ENCODE measurements around the gene SPAG5. TPM values are rescaled to one million over a fixed set of nuclear protein-coding genes. Genes with fewer than 3 reads are reported as not detected.
A peak's percentile ranks its signal among the peaks of the same experiment; 100 is the strongest.

SPAG5 gene
- total and polyA plus RNA-seq, 9 of the 15 experiments (the other 6 are each of a cell fraction or from before 2014, with no cell fraction given) = 94.4 to 286 (median 151) TPM

GRCh38 chr17:28572259-28573039 is 26.4 kb downstream of the SPAG5 start:
- Histone ChIP-seq H4K20me1 (replicated peaks; ENCODE audit: control insufficient read depth, insufficient read depth, low read length) (0 out of 2 replicates have a peak, but pooled peaks cover 10% of the 10 kb centered on the region), H3K9me1 (ENCODE audit: control insufficient read depth, insufficient read depth, low read length) (peaks cover 18% of the 10 kb centered on the region), H3K36me3 (ENCODE audit: control insufficient read depth, insufficient read depth, low read length) (peaks cover 52% of the 10 kb centered on the region), H3K9me3 (replicated peaks; ENCODE audit: control insufficient read depth, insufficient read depth, low read depth, low read length) (no peaks in the 10 kb centered on the region), H3K79me2 (ENCODE audit: control insufficient read depth, insufficient read depth, low read length) (peaks cover 66% of the 10 kb centered on the region), H3K4me1 (replicated peaks in 1 of 2; ENCODE audit: control insufficient read depth in 2 of 2, insufficient read depth in 2 of 2, low read length in 2 of 2) (peaks cover 31 to 38% of the 10 kb centered on the region in 2 experiments), H2AFZ (ENCODE audit: low read depth, low read length) (0 out of 2 replicates have a peak overlapping the region, but pooled peaks have one; percentile 95), H3K27ac (ENCODE audit: extremely low read depth, low read depth, low read length) (peak overlapping the region; percentile 83; the same call in 2 of the 3 replicates), H3K9ac (ENCODE audit: insufficient read depth in 1 of 2, low read depth in 2 of 2, low read length in 2 of 2) (peak overlapping the region; percentile 73 to 77; a peak in 3 of 4 replicates), H3K4me2 (ENCODE audit: insufficient read depth, low read length) (peak overlapping the region; percentile 85), H3K27me3 (ENCODE audit: control insufficient read depth in 2 of 2, insufficient read depth in 2 of 2, low read length in 2 of 2) (no peaks in the 10 kb centered on the region), H3K4me3 (peak overlapping the region; percentile 82)
- POLR2A ChIA-PET = interaction anchor here (0.8 to 4.8 kb wide), 9 partner anchors 11 to 373 kb away, joined by 3 to 26 read pairs (median 4); partner anchors contain the start of gene UNC119
- CTCF ChIA-PET (ENCODE audit: low intra/inter-chr PET ratio) = no interaction called here
- FAIRE-seq (no peak), DNase-seq (ENCODE audit: extremely low read depth in 1 of 4, low spot score in 3 of 4) (peak in 1 of 4 experiments; percentile 43), ATAC-seq (no peak)
- peak; percentile 12; the same call in 1 of the 2 replicates for TF ChIP-seq POLR2AphosphoS5 (IDR thresholded peaks at IDR 0.05; ENCODE audit: control insufficient read depth, insufficient read depth, low read depth, low read length)
- TF ChIP-seq MYNN (IDR thresholded peaks at IDR 0.05) = peak; percentile 28; the same call in 1 of the 2 replicates
- no peak for TF ChIP-seq MYNN (CRISPR knock-in tag; IDR thresholded peaks at IDR 0.05)
- TF ChIP-seq ELK3 (CRISPR knock-in tag; IDR thresholded peaks at IDR 0.05) = no peak
- TF ChIP-seq ZZZ3 (IDR thresholded peaks at IDR 0.05) = no peak
- in situ Hi-C loops (cut with MboI) (no loop called here), intact Hi-C loops (cut with micrococcal nuclease) (no loop called here)
- WGBS (ENCODE audit: insufficient coverage, low coverage, missing lambda C conversion rate) = 35% methylated on average over 5 of the region's 5 CpGs
- BruUV-seq (replicated peaks) = no TSS peak

Data from K562 (cell line).